ENCODE data around the gene EVI5. TPM values are rescaled to one million over a fixed set of nuclear protein-coding genes. Genes with fewer than 3 reads are reported as not detected.

EVI5 gene
- total and polyA plus RNA-seq, 2 experiments from 2014 or later: 16.5 to 20.0 TPM

DNA sequence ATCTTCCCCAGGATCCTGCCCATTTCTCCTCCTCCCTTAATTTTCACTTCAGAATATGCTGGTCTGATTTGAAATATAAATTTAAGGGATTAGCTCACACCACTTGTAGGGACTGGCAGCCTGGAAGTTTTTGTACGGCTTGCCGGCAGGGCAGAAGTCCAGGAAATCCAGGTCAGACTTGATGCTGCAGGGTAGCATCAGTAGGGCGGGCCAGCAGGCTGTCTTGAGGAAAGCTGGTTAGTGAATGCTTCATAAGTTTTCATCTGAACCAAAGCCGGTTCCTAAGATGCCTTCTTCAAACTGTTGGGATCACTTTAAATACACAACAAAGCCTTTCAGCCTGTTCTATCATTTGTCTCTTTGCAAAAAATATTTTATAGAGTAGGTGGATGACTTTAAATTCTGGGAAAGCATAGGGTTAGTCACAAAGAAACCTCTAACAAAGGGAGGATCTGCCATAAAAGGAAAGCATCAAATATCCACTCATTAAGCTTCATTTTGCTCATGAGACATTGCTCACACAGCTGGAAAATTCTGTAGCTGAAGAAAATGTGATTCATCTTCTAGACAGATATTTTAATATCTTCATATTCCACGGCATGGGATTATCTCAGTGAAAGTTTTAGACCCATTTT lies 207.5 kb downstream of the EVI5 start:
- H3K9me2 ChIP-seq (ENCODE audit: insufficient read depth): no peaks in the 10 kb centered on the region
- no peaks in the 10 kb centered on the region for H4K20me1 ChIP-seq (ENCODE audit: insufficient read depth)
- H3K4me3 ChIP-seq: peak overlapping the region; percentile 22; the same call in 1 of the 2 replicates
- H3K4me2 ChIP-seq (ENCODE audit: unreplicated experiment): peak overlapping the region; percentile 62
- WGBS, 2 experiments (ENCODE audit: low coverage in 1 of 2, low lambda C conversion rate in 2 of 2, missing lambda C conversion rate in 2 of 2): 37 to 53% methylated on average over 5 of the region's 5 CpGs
- peak overlapping the region; percentile 45 for H3K27ac ChIP-seq
- in situ Hi-C loops (cut with MboI): no loop called here
- peak; percentile 65 for DNase-seq
- 0 out of 2 replicates have a peak overlapping the region, but pooled peaks have one; percentile 6 for H3K9ac ChIP-seq
- H3F3A ChIP-seq (ENCODE audit: insufficient read depth): peaks cover 17% of the 10 kb centered on the region
- no peaks in the 10 kb centered on the region for H3K79me2 ChIP-seq (ENCODE audit: insufficient read depth)
- H3K27me3 ChIP-seq (replicated peaks; ENCODE audit: insufficient read depth): no peaks in the 10 kb centered on the region
- no peaks in the 10 kb centered on the region for H3K9me3 ChIP-seq (ENCODE audit: low read depth)
- peak overlapping the region; percentile 20 for H2AFZ ChIP-seq
- TF ChIP-seq EZH2phosphoT487 (IDR thresholded peaks at IDR 0.05; ENCODE audit: insufficient read depth, low read depth): no peak
- TF ChIP-seq EZH2 (IDR thresholded peaks at IDR 0.05; ENCODE audit: insufficient read depth, poor library complexity, severe bottlenecking): no peak
- H3K4me1 ChIP-seq (ENCODE audit: insufficient read depth): peaks cover 24% of the 10 kb centered on the region
- H3K36me3 ChIP-seq (ENCODE audit: low read depth): no peaks in the 10 kb centered on the region

DNA sequence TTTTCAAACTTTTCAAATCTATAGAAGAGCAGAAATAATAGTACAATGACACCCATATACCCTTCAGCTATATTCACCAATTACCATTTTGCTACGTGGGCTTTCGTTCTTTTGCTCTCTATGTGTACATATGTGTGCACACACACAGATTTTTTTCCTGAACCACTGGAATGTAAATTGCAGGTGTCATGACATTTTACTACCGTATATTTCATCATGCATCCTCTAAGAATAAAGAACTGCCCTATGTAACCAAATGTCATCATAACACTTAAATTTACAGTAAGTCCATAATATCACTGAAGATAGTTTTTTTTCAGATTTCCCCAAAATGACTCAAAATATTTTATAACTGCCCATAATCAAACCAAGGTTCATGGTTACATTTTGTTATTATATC lies 209.8 kb downstream of the EVI5 start:
- no peaks in the 10 kb centered on the region for H3K9me3 ChIP-seq (ENCODE audit: low read depth)
- H3F3A ChIP-seq (ENCODE audit: insufficient read depth): peaks cover 17% of the 10 kb centered on the region
- no peaks in the 10 kb centered on the region for H3K9me2 ChIP-seq (ENCODE audit: insufficient read depth)
- TF ChIP-seq EZH2phosphoT487 (IDR thresholded peaks at IDR 0.05; ENCODE audit: insufficient read depth, low read depth) (no peak), EZH2 (IDR thresholded peaks at IDR 0.05; ENCODE audit: insufficient read depth, poor library complexity, severe bottlenecking) (no peak)
- H2AFZ ChIP-seq: no peak overlapping the region
- H3K4me2 ChIP-seq (ENCODE audit: unreplicated experiment): no peak overlapping the region
- peaks cover 22% of the 10 kb centered on the region for H3K4me1 ChIP-seq (ENCODE audit: insufficient read depth)
- no peaks in the 10 kb centered on the region for H4K20me1 ChIP-seq (ENCODE audit: insufficient read depth)
- no peaks in the 10 kb centered on the region for H3K79me2 ChIP-seq (ENCODE audit: insufficient read depth)
- DNase-seq: no peak
- in situ Hi-C loops (cut with MboI): no loop called here
- H3K9ac ChIP-seq: no peak overlapping the region
- H3K4me3 ChIP-seq: no peak overlapping the region
- 96 to 100% methylated on average over 3 of the region's 3 CpGs for WGBS, 2 experiments (ENCODE audit: low coverage in 1 of 2, low lambda C conversion rate in 2 of 2, missing lambda C conversion rate in 2 of 2)
- no peaks in the 10 kb centered on the region for H3K27me3 ChIP-seq (replicated peaks; ENCODE audit: insufficient read depth)
- no peak overlapping the region for H3K27ac ChIP-seq
- no peaks in the 10 kb centered on the region for H3K36me3 ChIP-seq (ENCODE audit: low read depth)

DNA sequence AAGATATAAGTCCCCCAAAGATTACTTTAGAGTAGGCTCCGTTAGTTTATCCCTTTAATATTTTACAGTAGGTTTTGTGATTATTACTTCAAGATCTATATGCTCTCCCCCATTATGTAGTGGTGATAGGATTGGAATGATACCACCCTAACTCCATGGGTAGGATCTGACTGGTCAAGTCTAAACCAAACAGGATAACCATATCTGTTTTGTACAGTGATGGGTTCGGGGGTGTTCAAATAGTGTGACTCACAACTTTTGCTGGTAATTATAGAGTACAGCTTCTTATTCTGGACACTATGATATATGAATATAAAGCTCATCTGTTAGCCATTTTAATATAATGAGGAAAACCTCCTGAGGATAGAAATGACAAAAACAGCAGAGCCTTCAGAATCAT lies 212.4 kb downstream of the EVI5 start:
- Histone ChIP-seq H3K9ac (no peak overlapping the region), H3K9me2 (ENCODE audit: insufficient read depth) (no peaks in the 10 kb centered on the region), H3K9me3 (ENCODE audit: low read depth) (no peaks in the 10 kb centered on the region), H2AFZ (no peak overlapping the region), H3K27ac (no peak overlapping the region), H3K79me2 (ENCODE audit: insufficient read depth) (no peaks in the 10 kb centered on the region), H3K36me3 (ENCODE audit: low read depth) (no peaks in the 10 kb centered on the region), H3K4me2 (ENCODE audit: unreplicated experiment) (no peak overlapping the region), H3F3A (ENCODE audit: insufficient read depth) (peaks cover 9% of the 10 kb centered on the region; the same call in 1 of the 2 replicates), H3K4me3 (no peak overlapping the region), H3K27me3 (replicated peaks; ENCODE audit: insufficient read depth) (no peaks in the 10 kb centered on the region), H3K4me1 (ENCODE audit: insufficient read depth) (peaks cover 16% of the 10 kb centered on the region), H4K20me1 (ENCODE audit: insufficient read depth) (no peaks in the 10 kb centered on the region)
- 48 to 49% methylated on average over 2 of the region's 2 CpGs for WGBS, 2 experiments (ENCODE audit: low coverage in 1 of 2, low lambda C conversion rate in 2 of 2, missing lambda C conversion rate in 2 of 2)
- TF ChIP-seq EZH2 (IDR thresholded peaks at IDR 0.05; ENCODE audit: insufficient read depth, poor library complexity, severe bottlenecking): no peak
- TF ChIP-seq EZH2phosphoT487 (IDR thresholded peaks at IDR 0.05; ENCODE audit: insufficient read depth, low read depth): no peak
- in situ Hi-C loops (cut with MboI): no loop called here
- no peak for DNase-seq

DNA sequence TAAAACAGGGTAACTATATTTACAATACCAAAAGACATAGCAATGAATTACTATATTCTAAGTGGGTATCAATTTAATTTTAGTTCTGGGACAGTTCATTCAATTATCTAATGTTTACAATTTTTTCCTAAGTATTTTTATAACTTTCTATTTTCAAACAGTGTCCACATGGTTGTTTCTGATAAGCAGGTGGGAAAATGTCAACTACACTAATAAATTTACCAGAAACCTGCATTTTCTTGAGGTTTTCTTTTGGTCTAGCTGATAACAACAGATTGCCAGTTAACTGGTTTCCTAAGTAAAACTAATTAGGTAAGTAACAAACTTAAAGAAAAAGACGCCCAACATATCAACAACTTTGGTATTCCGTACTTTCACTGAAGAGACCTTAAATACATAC lies 213.3 kb downstream of the EVI5 start:
- Histone ChIP-seq H3F3A (ENCODE audit: insufficient read depth) (0 out of 2 replicates have a peak, but pooled peaks cover under 1% of the 10 kb centered on the region), H3K9ac (no peak overlapping the region), H3K9me3 (ENCODE audit: low read depth) (no peaks in the 10 kb centered on the region), H3K4me1 (ENCODE audit: insufficient read depth) (peaks cover 9% of the 10 kb centered on the region), H3K9me2 (ENCODE audit: insufficient read depth) (no peaks in the 10 kb centered on the region), H3K36me3 (ENCODE audit: low read depth) (no peaks in the 10 kb centered on the region), H3K79me2 (ENCODE audit: insufficient read depth) (no peaks in the 10 kb centered on the region), H2AFZ (no peak overlapping the region), H3K27ac (no peak overlapping the region), H4K20me1 (ENCODE audit: insufficient read depth) (no peaks in the 10 kb centered on the region), H3K27me3 (replicated peaks; ENCODE audit: insufficient read depth) (no peaks in the 10 kb centered on the region), H3K4me2 (ENCODE audit: unreplicated experiment) (no peak overlapping the region), H3K4me3 (no peak overlapping the region)
- in situ Hi-C loops (cut with MboI): no loop called here
- DNase-seq: no peak
- TF ChIP-seq EZH2phosphoT487 (IDR thresholded peaks at IDR 0.05; ENCODE audit: insufficient read depth, low read depth): no peak
- no peak for TF ChIP-seq EZH2 (IDR thresholded peaks at IDR 0.05; ENCODE audit: insufficient read depth, poor library complexity, severe bottlenecking)
- 96 to 98% methylated on average over 2 of the region's 2 CpGs for WGBS, 2 experiments (ENCODE audit: low coverage in 1 of 2, low lambda C conversion rate in 2 of 2, missing lambda C conversion rate in 2 of 2)

Data from GM23248 (cell line).